KMS-11 (cell line): ENCODE measurements around the gene HPN.

ENCODE experiments used
- H2AFZ ChIP-seq: fragments of 200-600 bp; sonication (generic); 2 replicates; pipeline ENCODE4 v1.6.1; 2016; ENCODE audit warnings: antibody characterized with exemption, mixed run types, low read depth
- H3K27ac ChIP-seq: fragments of 200-600 bp; sonication (generic); 2 replicates; pipeline ENCODE4 v1.6.1; 2016; ENCODE audit warnings: mild to moderate bottlenecking, mixed run types
- H3K27me3 ChIP-seq: fragments of 200-600 bp; sonication (generic); 2 replicates; pipeline ENCODE4 v1.6.1; 2017; ENCODE audit warnings: mild to moderate bottlenecking, low read depth, mixed run types, moderate library complexity; ENCODE audit not compliant: insufficient read depth
- H3K36me3 ChIP-seq: fragments of 200-600 bp; sonication (generic); 2 replicates; pipeline ENCODE4 v1.6.1; 2017; ENCODE audit warnings: mild to moderate bottlenecking, mixed run types; ENCODE audit not compliant: insufficient read depth
- H3K4me1 ChIP-seq: fragments of 200-600 bp; sonication (generic); 2 replicates; pipeline ENCODE4 v1.6.1; 2016; ENCODE audit warnings: mild to moderate bottlenecking, low read depth, mixed run types; ENCODE audit not compliant: poor library complexity, severe bottlenecking
- H3K4me2 ChIP-seq: fragments of 200-600 bp; sonication (generic); 2 replicates; pipeline ENCODE4 v1.7.0; 2016; ENCODE audit warnings: mild to moderate bottlenecking, mixed run types
- H3K4me3 ChIP-seq: fragments of 200-600 bp; sonication (generic); IDR thresholded peaks from 2 replicates; pipeline ENCODE4 v1.6.1; 2017; ENCODE audit warnings: low read depth, low read length, mixed read lengths; ENCODE audit not compliant: insufficient read depth
- H3K79me2 ChIP-seq: fragments of 200-600 bp; sonication (generic); 2 replicates; pipeline ENCODE4 v1.6.1; 2016; ENCODE audit warnings: low read depth, mixed run types; ENCODE audit not compliant: insufficient read depth
- H3K9ac ChIP-seq: fragments of 200-600 bp; sonication (generic); 2 replicates; pipeline ENCODE4 v1.6.1; 2016; ENCODE audit warnings: mild to moderate bottlenecking, mixed run types
- H4K20me1 ChIP-seq: fragments of 200-600 bp; sonication (generic); 2 replicates; pipeline ENCODE4 v1.6.1; 2016; ENCODE audit warnings: mild to moderate bottlenecking, mixed run types; ENCODE audit not compliant: insufficient read depth
- TF ChIP-seq, protein P1 (sequence below): fragments of 200-600 bp; sonication (generic); conservative IDR thresholded peaks from 2 replicates; pipeline ENCODE4 v1.6.1; 2017; ENCODE audit warnings: low read depth, mild to moderate bottlenecking, antibody characterized with exemption, low read length, moderate library complexity, mixed read lengths

Gene HPN

DNA sequence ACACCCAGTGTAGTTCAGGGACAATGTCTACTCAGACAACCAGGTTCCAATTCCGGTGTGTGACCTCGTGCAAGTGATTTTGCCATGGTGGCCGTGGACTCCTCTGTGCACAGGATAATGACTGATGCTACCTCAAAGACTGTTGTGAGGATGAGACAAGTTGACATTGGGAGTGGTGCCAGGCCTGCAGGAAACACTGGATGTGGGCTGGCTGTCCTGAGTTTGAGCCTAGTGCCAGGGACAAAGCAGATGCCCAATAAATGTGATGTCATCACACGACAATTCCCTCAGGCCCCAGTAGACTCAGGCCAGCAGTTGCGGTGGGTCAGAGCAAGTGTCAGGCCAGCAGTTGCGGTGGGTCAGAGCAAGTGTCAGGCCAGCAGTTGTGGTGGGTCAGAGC lies 17.4 kb upstream of the HPN start:
- H4K20me1 ChIP-seq, result no peaks in the 10 kb centered on the region
- H3K4me2 ChIP-seq, result no peak overlapping the region
- H3K79me2 ChIP-seq, result no peaks in the 10 kb centered on the region
- no peaks in the 10 kb centered on the region for H3K36me3 ChIP-seq
- TF ChIP-seq, protein P1, sequence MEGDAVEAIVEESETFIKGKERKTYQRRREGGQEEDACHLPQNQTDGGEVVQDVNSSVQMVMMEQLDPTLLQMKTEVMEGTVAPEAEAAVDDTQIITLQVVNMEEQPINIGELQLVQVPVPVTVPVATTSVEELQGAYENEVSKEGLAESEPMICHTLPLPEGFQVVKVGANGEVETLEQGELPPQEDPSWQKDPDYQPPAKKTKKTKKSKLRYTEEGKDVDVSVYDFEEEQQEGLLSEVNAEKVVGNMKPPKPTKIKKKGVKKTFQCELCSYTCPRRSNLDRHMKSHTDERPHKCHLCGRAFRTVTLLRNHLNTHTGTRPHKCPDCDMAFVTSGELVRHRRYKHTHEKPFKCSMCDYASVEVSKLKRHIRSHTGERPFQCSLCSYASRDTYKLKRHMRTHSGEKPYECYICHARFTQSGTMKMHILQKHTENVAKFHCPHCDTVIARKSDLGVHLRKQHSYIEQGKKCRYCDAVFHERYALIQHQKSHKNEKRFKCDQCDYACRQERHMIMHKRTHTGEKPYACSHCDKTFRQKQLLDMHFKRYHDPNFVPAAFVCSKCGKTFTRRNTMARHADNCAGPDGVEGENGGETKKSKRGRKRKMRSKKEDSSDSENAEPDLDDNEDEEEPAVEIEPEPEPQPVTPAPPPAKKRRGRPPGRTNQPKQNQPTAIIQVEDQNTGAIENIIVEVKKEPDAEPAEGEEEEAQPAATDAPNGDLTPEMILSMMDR, result no peak
- no peak overlapping the region for H3K27ac ChIP-seq
- no peaks in the 10 kb centered on the region for H3K4me1 ChIP-seq
- H3K4me3 ChIP-seq, result no peak overlapping the region
- no peak overlapping the region for H3K9ac ChIP-seq
- H2AFZ ChIP-seq, result no peak overlapping the region
- no peaks in the 10 kb centered on the region for H3K27me3 ChIP-seq

DNA sequence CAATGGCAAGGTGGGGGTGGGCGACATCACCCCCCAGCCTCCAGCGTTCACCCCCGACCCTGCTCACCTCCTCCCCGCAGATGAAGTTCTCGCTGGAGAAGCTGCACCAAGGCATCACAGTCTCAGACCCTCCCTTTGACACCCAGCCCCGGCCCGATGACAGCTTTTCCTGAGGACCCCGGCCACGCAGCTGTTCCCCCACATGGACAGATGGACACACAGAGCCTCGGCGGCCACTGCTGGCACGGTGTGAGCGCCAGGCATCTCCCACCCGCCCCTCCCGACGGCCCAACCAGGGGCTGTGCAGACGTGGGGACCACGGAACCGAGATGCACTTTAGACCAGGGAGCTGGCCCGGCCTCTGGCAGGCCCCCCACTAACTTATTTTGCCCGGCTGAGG lies 15.6 kb upstream of the HPN start:
- Histone ChIP-seq H3K4me1 (no peaks in the 10 kb centered on the region), H3K9ac (no peak overlapping the region), H3K36me3 (no peaks in the 10 kb centered on the region), H3K27ac (no peak overlapping the region), H4K20me1 (no peaks in the 10 kb centered on the region), H3K79me2 (no peaks in the 10 kb centered on the region), H2AFZ (no peak overlapping the region), H3K27me3 (no peaks in the 10 kb centered on the region; the same call in 1 of the 2 replicates), H3K4me2 (no peak overlapping the region), H3K4me3 (no peak overlapping the region)
- TF ChIP-seq, protein P1, result no peak

DNA sequence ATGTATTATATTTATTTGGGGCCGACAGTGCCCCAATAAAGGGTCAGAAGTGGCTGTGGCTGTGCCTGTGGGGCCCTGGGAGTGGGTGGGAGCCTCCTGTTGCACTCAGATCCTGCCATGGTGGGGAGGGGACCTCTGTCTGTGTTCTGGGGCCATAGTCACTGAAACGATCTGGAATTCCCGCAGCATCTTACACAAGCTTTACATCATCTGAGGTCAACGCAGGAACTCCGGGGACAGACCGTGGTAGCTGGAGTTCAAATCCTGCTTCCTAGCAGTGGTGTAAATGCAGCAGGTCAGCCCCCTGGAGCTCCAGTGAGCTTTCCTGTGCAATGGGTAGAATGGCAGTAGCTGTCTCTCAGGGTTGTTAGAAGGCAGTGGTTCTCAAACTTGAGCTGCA lies 15.1 kb upstream of the HPN start:
- Histone ChIP-seq H2AFZ (no peak overlapping the region), H3K36me3 (no peaks in the 10 kb centered on the region), H3K9ac (no peak overlapping the region), H3K4me2 (no peak overlapping the region), H4K20me1 (no peaks in the 10 kb centered on the region), H3K4me1 (no peaks in the 10 kb centered on the region), H3K27ac (no peak overlapping the region), H3K27me3 (peaks cover 1% of the 10 kb centered on the region; the same call in 1 of the 2 replicates), H3K4me3 (no peak overlapping the region), H3K79me2 (no peaks in the 10 kb centered on the region)
- TF ChIP-seq, protein P1, result no peak

DNA sequence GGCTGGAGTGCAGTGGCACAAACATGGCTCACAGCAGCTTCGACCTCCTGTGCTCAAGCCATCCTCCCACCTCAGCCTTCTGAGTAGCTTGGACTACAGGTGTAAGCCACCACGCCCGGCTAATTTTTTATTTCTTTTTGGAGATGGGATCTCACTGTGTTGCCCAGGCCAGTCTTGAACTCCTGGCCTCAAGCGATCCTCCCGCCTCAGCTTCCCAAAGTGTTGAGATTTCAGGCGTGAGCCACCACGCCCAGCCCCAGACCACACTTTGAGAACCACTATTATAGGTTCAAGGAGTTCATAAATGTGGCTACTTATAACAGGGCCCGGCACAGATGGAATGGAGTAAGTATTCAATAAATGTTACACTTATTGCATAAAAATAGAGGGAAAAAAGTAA lies 14.5 kb upstream of the HPN start:
- no peak overlapping the region for H3K4me3 ChIP-seq
- H3K79me2 ChIP-seq, result no peaks in the 10 kb centered on the region
- no peaks in the 10 kb centered on the region for H4K20me1 ChIP-seq
- H2AFZ ChIP-seq, result no peak overlapping the region
- no peak overlapping the region for H3K9ac ChIP-seq
- H3K4me2 ChIP-seq, result no peak overlapping the region
- no peaks in the 10 kb centered on the region for H3K36me3 ChIP-seq
- H3K27me3 ChIP-seq, result peaks cover 5% of the 10 kb centered on the region; the same call in 1 of the 2 replicates
- no peaks in the 10 kb centered on the region for H3K4me1 ChIP-seq
- TF ChIP-seq, protein P1, result no peak
- no peak overlapping the region for H3K27ac ChIP-seq
